ENCODE results near the gene FAM107A.

DNA sequence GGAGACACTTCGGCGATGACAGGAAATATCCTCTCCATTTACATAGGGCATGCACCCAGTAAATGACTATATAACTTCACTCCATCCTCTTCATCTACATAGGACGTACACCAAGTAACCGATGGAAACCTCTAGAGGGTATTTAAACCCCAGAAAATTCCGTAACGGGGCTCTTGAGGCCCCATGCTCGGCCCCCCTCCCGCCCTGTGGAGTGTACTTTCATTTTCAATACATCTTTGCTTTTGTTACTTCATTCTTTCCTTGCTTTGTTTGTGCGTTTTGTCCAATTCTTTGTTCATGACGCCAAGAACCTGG is 7.5 kb upstream of the FAM107A start:
- TF ChIP-seq, protein P1, sequence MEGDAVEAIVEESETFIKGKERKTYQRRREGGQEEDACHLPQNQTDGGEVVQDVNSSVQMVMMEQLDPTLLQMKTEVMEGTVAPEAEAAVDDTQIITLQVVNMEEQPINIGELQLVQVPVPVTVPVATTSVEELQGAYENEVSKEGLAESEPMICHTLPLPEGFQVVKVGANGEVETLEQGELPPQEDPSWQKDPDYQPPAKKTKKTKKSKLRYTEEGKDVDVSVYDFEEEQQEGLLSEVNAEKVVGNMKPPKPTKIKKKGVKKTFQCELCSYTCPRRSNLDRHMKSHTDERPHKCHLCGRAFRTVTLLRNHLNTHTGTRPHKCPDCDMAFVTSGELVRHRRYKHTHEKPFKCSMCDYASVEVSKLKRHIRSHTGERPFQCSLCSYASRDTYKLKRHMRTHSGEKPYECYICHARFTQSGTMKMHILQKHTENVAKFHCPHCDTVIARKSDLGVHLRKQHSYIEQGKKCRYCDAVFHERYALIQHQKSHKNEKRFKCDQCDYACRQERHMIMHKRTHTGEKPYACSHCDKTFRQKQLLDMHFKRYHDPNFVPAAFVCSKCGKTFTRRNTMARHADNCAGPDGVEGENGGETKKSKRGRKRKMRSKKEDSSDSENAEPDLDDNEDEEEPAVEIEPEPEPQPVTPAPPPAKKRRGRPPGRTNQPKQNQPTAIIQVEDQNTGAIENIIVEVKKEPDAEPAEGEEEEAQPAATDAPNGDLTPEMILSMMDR (IDR thresholded peaks at IDR 0.05), result no peak
- no peak for TF ChIP-seq POLR2AphosphoS5 (IDR thresholded peaks at IDR 0.05; ENCODE audit: insufficient read depth in 1 of 2, low read depth in 1 of 2)
- TF ChIP-seq POLR2A (IDR thresholded peaks at IDR 0.05), result no peak

All from vagina (tissue), 2 donors.